GM23248 (cell line): ENCODE measurements around the gene AQP4.

Experiments
- EZH2 ChIP-seq: fragments of 200-600 bp; sonication (generic); IDR thresholded peaks from 2 replicates; pipeline ENCODE4 v1.6.1; 2018; ENCODE audit warnings: antibody characterized with exemption, mild to moderate bottlenecking; ENCODE audit not compliant: insufficient read depth, poor library complexity, severe bottlenecking
- EZH2phosphoT487 ChIP-seq: fragments of 200-600 bp; sonication (generic); IDR thresholded peaks from 2 replicates; pipeline ENCODE4 v1.6.1; 2018; ENCODE audit warnings: antibody characterized with exemption, moderate library complexity, mild to moderate bottlenecking, low read depth; ENCODE audit not compliant: insufficient read depth

DNA sequence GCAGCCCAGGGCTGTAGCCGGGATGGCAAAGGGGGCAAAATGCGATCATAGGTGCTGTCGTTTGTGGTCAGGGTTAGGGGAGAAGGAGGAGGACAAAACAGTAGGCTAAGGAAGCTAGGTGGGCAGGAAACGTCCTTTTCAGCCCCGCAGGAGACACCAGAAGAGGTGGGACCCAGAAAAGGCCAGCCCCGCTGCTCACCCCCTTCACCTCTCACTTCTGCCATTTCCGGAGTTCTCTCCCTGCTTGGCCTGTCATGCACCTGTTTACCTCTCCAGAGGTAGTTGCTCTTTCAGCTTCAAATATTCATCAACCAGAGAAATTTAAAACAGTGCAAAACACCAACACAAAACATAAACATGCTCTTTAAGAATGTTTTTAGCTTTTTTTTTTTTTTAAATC is 849 bp downstream of the AQP4 start:
- TF ChIP-seq EZH2: no peak
- no peak for TF ChIP-seq EZH2phosphoT487
